ENCODE data around the gene SOST. TPM values are rescaled to one million over a fixed set of nuclear protein-coding genes. Genes with fewer than 3 reads are reported as not detected.

The SOST gene
- total RNA-seq, 1 experiment from 2014 or later: 0.07 TPM

DNA sequence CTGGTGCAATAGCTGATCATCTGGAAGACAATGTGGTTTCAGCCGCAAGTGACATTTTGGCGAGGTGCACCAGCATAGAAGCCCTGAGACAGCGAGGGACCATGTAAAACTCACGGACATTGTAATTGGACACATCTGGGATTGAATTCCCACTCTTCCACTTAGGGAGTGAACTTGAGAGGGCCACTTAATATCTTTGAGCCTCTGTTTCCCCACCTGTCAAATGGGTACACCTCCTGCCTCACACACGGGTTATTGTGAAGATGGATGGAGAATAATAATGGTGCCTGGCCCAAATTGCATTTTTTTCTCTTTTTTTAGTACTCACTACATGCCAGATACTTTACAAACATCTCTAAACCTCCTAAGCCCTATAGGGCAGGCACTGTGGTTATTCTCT is 51.4 kb downstream of the SOST start:
- ChIA-PET POLR2A (no interaction called here), CTCF (no interaction called here)
- ATAC-seq: no peak
- no peak for DNase-seq (ENCODE audit: low spot score)
- Mint-ChIP-seq H3K27me3 (ENCODE audit: low read depth) (peaks cover 15% of the 10 kb centered on the region), H3K27ac (no peak overlapping the region), H3K36me3 (no peaks in the 10 kb centered on the region), H3K4me1 (peaks cover 8% of the 10 kb centered on the region), H3K4me3 (no peak overlapping the region), H3K9me3 (peaks cover 16% of the 10 kb centered on the region)
- TF ChIP-seq NFE2L1 (CRISPR knock-in tag; IDR thresholded peaks at IDR 0.05): no peak
- TF ChIP-seq NR1H2 (CRISPR knock-in tag; IDR thresholded peaks at IDR 0.05): no peak
- TF ChIP-seq CREM (CRISPR knock-in tag; IDR thresholded peaks at IDR 0.05): no peak
- TF ChIP-seq, protein P1, sequence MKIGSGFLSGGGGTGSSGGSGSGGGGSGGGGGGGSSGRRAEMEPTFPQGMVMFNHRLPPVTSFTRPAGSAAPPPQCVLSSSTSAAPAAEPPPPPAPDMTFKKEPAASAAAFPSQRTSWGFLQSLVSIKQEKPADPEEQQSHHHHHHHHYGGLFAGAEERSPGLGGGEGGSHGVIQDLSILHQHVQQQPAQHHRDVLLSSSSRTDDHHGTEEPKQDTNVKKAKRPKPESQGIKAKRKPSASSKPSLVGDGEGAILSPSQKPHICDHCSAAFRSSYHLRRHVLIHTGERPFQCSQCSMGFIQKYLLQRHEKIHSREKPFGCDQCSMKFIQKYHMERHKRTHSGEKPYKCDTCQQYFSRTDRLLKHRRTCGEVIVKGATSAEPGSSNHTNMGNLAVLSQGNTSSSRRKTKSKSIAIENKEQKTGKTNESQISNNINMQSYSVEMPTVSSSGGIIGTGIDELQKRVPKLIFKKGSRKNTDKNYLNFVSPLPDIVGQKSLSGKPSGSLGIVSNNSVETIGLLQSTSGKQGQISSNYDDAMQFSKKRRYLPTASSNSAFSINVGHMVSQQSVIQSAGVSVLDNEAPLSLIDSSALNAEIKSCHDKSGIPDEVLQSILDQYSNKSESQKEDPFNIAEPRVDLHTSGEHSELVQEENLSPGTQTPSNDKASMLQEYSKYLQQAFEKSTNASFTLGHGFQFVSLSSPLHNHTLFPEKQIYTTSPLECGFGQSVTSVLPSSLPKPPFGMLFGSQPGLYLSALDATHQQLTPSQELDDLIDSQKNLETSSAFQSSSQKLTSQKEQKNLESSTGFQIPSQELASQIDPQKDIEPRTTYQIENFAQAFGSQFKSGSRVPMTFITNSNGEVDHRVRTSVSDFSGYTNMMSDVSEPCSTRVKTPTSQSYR (CRISPR knock-in tag; IDR thresholded peaks at IDR 0.05): no peak
- no peak for TF ChIP-seq ATF1 (CRISPR knock-in tag; IDR thresholded peaks at IDR 0.05)
- TF ChIP-seq, protein P2, sequence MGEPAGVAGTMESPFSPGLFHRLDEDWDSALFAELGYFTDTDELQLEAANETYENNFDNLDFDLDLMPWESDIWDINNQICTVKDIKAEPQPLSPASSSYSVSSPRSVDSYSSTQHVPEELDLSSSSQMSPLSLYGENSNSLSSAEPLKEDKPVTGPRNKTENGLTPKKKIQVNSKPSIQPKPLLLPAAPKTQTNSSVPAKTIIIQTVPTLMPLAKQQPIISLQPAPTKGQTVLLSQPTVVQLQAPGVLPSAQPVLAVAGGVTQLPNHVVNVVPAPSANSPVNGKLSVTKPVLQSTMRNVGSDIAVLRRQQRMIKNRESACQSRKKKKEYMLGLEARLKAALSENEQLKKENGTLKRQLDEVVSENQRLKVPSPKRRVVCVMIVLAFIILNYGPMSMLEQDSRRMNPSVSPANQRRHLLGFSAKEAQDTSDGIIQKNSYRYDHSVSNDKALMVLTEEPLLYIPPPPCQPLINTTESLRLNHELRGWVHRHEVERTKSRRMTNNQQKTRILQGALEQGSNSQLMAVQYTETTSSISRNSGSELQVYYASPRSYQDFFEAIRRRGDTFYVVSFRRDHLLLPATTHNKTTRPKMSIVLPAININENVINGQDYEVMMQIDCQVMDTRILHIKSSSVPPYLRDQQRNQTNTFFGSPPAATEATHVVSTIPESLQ (CRISPR knock-in tag; IDR thresholded peaks at IDR 0.05): no peak
- TF ChIP-seq, protein P3, sequence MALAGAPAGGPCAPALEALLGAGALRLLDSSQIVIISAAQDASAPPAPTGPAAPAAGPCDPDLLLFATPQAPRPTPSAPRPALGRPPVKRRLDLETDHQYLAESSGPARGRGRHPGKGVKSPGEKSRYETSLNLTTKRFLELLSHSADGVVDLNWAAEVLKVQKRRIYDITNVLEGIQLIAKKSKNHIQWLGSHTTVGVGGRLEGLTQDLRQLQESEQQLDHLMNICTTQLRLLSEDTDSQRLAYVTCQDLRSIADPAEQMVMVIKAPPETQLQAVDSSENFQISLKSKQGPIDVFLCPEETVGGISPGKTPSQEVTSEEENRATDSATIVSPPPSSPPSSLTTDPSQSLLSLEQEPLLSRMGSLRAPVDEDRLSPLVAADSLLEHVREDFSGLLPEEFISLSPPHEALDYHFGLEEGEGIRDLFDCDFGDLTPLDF (CRISPR knock-in tag; IDR thresholded peaks at IDR 0.05): no peak
- TF ChIP-seq, protein P4, sequence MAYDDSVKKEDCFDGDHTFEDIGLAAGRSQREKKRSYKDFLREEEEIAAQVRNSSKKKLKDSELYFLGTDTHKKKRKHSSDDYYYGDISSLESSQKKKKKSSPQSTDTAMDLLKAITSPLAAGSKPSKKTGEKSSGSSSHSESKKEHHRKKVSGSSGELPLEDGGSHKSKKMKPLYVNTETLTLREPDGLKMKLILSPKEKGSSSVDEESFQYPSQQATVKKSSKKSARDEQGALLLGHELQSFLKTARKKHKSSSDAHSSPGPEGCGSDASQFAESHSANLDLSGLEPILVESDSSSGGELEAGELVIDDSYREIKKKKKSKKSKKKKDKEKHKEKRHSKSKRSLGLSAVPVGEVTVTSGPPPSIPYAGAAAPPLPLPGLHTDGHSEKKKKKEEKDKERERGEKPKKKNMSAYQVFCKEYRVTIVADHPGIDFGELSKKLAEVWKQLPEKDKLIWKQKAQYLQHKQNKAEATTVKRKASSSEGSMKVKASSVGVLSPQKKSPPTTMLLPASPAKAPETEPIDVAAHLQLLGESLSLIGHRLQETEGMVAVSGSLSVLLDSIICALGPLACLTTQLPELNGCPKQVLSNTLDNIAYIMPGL (CRISPR knock-in tag; IDR thresholded peaks at IDR 0.05): no peak
- TF ChIP-seq, protein P5, sequence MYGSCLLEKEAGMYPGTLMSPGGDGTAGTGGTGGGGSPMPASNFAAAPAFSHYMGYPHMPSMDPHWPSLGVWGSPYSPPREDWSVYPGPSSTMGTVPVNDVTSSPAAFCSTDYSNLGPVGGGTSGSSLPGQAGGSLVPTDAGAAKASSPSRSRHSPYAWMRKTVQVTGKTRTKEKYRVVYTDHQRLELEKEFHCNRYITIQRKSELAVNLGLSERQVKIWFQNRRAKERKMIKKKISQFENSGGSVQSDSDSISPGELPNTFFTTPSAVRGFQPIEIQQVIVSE (CRISPR knock-in tag; IDR thresholded peaks at IDR 0.05; ENCODE audit: borderline replicate concordance): no peak

DNA sequence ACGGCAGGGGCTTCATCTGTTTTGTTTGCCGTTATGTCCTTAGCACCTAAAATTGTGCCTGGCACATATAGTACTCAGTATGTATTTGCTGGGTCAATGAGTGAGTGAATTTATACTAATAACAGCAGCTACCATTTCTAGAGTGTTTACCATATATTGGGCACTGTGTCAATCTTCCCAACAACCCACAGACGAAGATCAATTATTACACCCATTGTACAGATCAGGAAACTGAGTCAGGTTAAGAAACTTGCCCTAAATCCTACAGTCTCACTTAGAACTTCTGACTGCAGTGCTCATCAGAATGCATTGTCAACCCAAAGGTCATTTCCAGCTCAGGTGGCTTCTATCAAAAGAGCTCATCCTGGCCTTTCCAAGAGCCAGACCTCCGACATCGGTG is 52.4 kb downstream of the SOST start:
- Mint-ChIP-seq H3K36me3 (no peaks in the 10 kb centered on the region), H3K27ac (no peak overlapping the region), H3K9me3 (peaks cover 16% of the 10 kb centered on the region), H3K4me3 (no peak overlapping the region), H3K4me1 (peaks cover 10% of the 10 kb centered on the region), H3K27me3 (ENCODE audit: low read depth) (peaks cover 7% of the 10 kb centered on the region; the same call in 1 of the 2 replicates)
- TF ChIP-seq, protein P6, sequence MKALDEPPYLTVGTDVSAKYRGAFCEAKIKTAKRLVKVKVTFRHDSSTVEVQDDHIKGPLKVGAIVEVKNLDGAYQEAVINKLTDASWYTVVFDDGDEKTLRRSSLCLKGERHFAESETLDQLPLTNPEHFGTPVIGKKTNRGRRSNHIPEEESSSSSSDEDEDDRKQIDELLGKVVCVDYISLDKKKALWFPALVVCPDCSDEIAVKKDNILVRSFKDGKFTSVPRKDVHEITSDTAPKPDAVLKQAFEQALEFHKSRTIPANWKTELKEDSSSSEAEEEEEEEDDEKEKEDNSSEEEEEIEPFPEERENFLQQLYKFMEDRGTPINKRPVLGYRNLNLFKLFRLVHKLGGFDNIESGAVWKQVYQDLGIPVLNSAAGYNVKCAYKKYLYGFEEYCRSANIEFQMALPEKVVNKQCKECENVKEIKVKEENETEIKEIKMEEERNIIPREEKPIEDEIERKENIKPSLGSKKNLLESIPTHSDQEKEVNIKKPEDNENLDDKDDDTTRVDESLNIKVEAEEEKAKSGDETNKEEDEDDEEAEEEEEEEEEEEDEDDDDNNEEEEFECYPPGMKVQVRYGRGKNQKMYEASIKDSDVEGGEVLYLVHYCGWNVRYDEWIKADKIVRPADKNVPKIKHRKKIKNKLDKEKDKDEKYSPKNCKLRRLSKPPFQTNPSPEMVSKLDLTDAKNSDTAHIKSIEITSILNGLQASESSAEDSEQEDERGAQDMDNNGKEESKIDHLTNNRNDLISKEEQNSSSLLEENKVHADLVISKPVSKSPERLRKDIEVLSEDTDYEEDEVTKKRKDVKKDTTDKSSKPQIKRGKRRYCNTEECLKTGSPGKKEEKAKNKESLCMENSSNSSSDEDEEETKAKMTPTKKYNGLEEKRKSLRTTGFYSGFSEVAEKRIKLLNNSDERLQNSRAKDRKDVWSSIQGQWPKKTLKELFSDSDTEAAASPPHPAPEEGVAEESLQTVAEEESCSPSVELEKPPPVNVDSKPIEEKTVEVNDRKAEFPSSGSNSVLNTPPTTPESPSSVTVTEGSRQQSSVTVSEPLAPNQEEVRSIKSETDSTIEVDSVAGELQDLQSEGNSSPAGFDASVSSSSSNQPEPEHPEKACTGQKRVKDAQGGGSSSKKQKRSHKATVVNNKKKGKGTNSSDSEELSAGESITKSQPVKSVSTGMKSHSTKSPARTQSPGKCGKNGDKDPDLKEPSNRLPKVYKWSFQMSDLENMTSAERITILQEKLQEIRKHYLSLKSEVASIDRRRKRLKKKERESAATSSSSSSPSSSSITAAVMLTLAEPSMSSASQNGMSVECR (CRISPR knock-in tag; IDR thresholded peaks at IDR 0.05; ENCODE audit: borderline replicate concordance): no peak
- TF ChIP-seq CBFB (CRISPR knock-in tag; IDR thresholded peaks at IDR 0.05; ENCODE audit: low read depth) (no peak), PRRX2 (CRISPR knock-in tag; IDR thresholded peaks at IDR 0.05) (no peak), EMX1 (CRISPR knock-in tag; IDR thresholded peaks at IDR 0.05) (no peak), TP53 (CRISPR knock-in tag; IDR thresholded peaks at IDR 0.05) (no peak), NFYB (CRISPR knock-in tag; conservative IDR thresholded peaks at IDR 0.05; ENCODE audit: low read depth) (no peak), ATF1 (CRISPR knock-in tag; IDR thresholded peaks at IDR 0.05) (no peak), TEAD1 (CRISPR knock-in tag; IDR thresholded peaks at IDR 0.05) (no peak), NR2C2 (CRISPR knock-in tag; IDR thresholded peaks at IDR 0.05) (no peak)
- TF ChIP-seq, protein P4 (CRISPR knock-in tag; IDR thresholded peaks at IDR 0.05): no peak
- TF ChIP-seq, protein P7, sequence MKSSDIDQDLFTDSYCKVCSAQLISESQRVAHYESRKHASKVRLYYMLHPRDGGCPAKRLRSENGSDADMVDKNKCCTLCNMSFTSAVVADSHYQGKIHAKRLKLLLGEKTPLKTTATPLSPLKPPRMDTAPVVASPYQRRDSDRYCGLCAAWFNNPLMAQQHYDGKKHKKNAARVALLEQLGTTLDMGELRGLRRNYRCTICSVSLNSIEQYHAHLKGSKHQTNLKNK (CRISPR knock-in tag; IDR thresholded peaks at IDR 0.05): no peak
- TF ChIP-seq, protein P5 (CRISPR knock-in tag; IDR thresholded peaks at IDR 0.05; ENCODE audit: borderline replicate concordance): no peak
- ChIA-PET CTCF (interaction anchor here (18.3 kb wide), 1 partner anchor 55 kb away, joined by 476 read pairs; the partner anchor contains the start of gene SOST), POLR2A (no interaction called here)
- DNase-seq (ENCODE audit: low spot score) (no peak), ATAC-seq (no peak)

All from WTC11 (cell line).